LHCN-M2 (cell line): Measurements from ENCODE around the gene CD58. TPM values are rescaled to one million over a fixed set of nuclear protein-coding genes. Genes with fewer than 3 reads are reported as not detected.
A peak's percentile ranks its signal among the peaks of the same experiment; 100 is the strongest.
"Not testable (repeated sequence)": the region's sequence is repeated elsewhere in the genome, so short reads cannot be mapped to it uniquely, and the experiment has no call there.

ENCODE experiments used
- DNase-seq: peaks from one replicate; pipeline ENCODE4 v3.0.0-alpha.2; 2012; ENCODE audit warnings: low read depth
- total RNA-seq: library from RNA; depleted of rRNA; stranded (reverse); fragments of >200 nt; gene quantifications from 2 replicates; pipeline ENCODE4 v1.2.3, GENCODE V29; 2014

Gene CD58
- total RNA-seq, 1 experiment from 2014 or later, result 13.8 TPM

DNA sequence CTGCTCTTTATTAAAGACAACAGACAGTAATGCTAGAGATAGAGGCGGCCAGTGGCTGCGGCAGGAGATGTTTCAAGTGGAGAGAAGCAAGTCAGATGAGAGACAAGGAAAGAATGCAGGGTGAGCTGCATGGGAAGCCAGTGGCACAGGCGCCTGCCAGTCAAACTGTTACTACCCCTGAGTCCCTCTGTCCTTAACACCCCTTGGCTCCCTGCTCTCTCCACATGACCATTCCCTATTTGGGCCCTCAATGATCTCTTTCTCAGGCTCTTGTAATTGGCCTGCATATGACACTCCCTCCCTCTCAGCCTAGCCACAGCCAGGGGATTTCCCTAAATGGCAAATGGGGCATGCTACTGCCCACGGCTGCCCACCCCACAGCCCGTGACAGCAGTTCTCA is 22.6 kb upstream of the CD58 start:
- not testable (repeated sequence) for DNase-seq

DNA sequence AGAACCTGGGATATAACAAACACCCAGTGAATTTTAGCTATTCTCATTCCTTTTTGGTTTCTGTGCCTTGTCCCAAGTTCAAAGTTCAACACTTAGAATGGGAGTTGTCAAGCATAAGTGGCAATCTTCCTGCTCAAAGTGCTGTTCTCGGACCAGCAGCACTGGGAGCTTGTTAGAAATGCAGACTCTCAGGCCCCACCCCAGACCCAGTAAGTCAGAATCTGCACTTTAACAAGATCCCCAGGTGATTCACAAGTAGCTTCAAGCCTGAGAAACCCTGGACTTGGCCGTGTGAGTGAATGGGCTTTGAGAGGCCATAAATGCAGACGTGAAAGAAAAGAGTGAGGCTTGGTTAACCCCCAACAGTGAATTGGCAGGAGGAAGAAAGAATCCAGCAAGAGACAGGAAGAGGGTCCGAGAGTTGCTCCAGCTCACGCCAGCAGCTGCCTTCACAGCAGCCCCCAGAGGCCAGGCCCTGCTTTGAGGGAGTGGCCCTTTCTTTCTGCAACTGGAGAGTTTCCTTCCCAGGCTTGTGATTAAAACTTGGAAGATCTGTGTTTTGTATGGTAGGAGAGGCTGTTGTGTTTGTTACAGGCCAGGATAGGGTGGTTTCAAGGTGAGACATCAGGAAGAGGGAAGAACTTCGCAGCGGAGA is 21.3 kb upstream of the CD58 start:
- DNase-seq, result not testable (repeated sequence)

DNA sequence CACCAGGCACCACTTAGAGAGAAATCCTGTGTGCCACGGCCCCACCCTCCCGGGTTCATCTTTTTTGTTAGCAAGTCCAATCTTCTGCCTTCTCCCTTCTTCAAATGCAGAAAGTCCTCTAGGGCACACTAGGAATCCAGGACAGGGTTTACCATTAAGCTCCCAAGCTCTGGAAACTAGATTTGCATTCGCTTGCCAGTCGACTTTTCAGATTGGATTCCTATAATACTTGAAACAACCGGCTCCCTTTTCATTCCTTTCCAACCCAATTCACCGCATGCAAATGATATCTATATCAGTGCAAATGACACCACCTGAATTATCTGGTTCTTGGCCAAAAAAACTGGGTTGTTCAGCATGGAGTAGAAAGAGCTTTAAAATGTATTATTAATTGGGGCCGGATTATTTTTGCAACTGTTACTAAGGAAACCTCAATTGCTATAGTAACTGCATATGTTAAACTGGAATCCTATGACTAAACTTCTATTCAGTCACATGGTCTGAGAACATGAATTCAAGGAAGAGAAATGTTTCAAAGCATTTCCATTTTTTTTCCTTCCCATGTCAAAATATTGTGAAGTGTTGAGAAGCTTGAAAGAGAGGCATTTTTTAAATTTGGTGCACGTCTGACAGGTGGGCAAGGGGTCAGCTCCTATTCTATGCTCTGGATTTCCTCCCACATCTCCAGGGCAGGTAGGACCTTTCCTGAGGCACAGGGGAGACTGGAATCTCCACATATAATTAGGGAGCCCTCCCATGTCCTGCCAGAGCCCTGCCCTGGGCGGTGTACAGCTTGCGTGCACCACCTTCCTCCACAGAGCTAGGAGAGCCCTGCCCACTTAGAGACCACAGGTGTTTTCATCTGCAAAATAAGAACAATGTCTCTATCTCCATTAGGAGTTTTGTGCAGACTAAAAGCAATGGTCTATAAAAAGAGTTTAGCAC is 20.5 kb upstream of the CD58 start:
- peak; percentile 10 for DNase-seq

DNA sequence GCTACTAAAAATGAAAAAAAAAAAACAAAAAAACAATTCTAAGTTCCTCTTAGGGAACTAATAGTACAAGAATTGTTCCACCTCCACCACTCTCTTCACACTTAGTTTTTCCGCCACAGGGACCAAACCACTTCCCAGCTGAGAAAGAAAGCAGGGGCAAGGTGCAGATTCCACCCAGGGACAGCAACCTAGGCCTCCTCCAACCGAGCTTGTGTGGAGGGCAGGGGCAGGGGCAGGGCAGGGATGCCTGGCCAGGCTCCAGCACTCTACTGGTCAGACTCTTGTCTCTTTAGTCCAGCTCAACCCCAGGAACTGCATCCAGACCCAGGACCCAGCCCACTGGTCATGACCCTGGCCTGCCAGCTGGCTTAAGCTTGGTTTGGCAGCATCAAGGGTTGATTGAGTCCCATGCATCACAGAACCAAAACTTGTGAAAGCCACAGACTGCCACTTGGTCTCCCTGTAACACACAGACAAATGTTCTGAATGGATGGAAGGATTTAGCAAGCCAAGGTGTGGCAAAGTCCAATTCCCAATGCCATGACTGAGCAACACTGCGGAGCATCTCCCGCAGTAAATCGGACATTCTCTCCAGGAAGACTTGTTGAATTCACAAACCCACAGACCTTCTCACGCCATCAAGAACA is 19.7 kb upstream of the CD58 start:
- DNase-seq, result not testable (repeated sequence)

DNA sequence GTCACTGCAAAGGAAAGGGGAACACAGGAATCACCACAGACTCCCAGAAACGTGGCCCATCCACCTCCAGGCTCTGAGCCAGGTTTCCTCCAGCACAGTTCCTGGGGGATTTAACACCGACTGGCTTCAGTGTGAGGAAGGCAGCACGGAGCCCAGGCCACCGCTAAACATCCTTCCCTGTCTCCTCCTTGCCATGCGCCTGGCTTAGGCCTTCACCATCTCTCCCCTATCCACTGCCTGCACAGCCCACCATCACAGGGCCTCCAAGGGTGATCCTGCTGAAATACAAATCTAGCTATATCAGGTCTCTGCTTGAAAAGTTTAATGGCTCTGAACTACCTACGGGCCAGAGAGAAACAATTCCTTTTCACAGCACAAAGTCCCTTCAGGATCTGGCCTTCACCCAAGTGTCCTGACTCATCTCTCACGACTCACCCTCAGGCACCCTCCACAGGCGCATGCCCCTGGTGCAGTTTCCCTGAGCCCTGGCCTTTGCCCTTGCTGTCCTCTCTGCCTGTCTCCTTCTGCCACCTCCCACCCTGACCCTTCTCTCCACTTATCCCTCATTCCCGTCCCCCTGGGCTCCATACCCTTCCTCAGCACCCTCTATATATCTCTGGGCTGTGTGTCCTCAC is 18.4 kb upstream of the CD58 start:
- peak; percentile 42 for DNase-seq

DNA sequence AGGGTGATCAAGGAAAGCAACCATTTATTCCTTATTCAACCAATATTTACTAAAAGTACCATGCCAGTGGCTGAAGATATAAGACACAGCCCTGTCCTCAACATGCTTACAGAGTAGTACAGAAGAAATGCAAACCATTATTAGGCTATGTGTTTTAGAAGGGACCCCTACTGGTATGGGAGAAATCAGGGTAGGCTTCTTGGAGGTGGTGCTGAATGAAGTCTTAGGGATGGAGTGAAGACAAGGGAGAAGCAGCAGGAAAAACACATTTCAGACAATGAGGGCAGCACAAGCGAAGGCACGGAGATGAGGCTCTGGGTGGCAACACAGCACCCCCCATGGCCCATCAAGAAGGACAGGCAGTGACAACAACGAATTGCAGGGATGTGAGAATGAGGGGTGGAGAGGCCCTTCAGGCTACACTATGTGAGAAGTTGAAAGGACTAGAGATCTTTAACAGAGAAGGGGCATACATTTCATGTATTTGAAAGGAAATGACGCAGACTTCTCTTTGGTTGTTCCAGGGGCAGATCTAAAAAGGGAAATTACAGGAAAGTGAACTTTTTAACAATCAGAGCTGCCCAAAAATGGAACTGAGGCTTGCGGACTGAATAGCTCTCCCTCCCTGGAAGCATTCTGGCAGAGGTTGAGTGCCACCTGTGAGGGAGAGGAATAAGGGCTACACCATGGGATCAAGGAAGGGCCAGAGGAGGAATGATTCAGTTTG is 16.8 kb upstream of the CD58 start:
- DNase-seq, result no peak

DNA sequence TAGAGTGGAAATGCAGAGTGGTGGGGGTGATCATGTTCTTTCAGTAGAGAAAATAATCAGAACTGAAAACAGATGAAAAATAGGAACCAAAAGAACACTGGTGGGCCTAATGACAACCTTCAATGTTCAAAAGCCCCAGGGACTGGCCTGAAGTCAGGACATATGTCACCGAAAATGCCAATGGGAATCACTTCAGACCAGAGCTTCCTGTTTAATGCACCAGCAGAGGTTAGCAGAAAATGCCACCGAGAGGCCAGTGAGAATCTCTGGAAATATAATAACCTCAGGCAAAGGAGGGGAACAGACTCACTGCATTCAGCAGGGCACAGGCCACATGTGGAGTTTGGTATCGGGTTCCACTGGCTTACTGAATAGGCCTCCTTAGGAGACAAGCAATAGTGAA is 15.9 kb upstream of the CD58 start:
- peak; percentile 20 for DNase-seq

DNA sequence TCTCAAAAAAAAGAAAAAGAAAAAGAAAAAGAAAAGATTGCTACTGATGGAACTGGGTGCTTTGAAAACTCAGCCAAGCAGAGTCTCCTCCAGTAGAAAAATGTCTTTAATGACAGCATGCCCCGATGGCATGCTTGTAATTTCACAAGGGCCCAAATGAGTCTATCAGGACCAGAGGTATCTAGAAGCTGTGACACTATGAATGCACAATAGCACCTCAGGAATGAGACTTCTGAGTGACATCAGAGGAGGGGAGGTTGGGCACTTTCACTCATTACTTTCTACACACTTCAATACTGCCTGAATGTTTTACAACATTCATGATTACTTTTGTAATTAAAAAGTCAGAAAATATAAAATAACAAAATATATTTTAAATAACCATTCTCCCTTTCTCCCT is 15.1 kb upstream of the CD58 start:
- no peak for DNase-seq

DNA sequence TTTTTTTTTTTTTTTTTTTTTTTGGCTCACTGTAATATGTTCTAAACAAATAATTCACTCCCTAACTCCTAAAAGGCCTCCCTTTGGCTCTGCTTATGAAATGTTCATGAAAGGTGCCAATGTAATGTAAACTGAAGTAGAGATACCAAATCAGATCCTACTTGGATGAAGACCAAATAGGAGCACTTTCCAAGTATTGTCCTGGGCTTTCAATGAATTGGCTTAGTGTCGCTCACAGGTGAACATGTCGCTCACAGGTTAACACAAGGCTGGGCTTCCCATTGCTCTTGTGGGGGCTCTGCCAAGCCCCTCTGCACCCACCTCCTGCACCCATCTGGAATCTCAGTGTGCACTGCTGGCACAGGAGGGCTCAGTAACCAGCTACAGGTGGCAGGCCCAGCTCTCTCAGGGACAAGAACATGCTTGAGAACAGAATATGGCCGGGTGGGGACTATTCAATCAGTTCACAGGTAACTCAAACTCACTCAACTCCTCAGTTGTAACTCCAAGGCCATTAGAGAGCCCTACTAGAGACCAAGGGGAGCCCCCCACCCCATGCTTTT is 10.6 kb upstream of the CD58 start:
- DNase-seq, result no peak

DNA sequence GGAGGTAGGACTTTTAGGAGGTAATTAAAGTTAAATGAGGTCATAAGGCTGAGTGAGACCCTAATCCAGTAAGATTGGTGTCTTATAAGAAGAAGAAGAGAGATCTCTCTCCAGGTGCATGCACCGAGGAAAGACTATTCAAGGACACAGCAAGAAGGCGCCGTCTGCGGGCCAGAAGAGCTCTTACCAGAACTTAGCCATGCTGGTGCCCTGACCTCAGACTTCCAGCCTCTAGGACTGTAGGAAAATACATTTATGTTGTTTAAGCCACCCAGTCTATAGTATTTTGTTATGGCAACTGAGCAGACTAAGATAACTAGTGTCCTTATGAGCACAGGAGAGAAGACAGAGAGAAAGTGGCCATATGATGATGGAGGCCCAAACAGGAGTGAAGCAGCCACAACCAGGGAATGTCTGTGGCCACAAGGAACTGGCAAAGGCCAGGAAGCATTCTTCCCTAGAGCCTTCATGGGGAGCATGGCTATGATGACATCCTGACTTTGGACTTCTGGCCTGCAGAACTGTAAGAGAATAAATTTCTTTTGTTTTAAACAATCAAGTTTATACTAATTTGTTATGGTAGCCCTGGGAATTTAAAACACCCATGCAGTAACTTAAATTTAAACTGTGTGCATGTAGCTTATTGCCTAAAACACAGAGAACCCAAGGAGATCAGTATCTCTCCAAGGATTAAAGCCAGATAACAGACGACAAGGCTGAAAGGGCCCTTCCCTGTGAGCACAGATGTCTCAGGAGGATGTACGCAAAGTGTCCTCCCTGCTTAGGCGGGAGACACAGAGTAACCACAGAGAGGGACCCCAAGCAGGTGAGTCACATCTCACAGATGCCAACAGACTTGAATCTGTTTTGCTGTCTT is 9.9 kb upstream of the CD58 start:
- DNase-seq, result no peak

DNA sequence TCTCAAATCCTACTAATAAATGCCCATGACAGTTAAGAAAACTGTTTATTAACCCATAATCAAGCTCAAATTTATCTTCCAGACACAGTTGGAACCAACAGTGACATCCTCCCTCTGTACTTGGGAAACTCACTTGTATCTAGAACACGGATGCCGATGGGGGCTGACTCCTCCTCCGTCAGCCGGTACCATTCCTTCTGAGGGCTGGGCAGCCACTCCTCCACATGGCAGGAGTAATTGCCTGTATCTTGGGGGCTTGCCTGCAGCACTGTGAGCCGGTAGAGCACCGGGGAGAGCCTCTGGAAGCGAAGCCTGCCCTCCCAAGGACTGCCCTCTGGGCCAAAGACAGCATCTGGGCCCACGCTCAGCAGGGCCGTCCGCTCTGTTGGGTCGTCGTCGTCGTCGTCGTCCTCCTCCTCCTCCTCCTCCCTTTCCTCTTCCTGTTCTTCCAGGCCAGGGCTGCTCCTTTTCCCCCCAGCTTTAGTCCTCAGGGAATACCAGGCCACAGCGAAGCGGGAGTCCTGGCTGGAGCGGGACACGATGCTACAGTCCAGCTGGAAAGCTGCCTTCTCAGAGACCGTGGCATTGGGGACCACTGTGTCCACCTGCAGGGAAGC is 8.5 kb upstream of the CD58 start:
- no peak for DNase-seq

DNA sequence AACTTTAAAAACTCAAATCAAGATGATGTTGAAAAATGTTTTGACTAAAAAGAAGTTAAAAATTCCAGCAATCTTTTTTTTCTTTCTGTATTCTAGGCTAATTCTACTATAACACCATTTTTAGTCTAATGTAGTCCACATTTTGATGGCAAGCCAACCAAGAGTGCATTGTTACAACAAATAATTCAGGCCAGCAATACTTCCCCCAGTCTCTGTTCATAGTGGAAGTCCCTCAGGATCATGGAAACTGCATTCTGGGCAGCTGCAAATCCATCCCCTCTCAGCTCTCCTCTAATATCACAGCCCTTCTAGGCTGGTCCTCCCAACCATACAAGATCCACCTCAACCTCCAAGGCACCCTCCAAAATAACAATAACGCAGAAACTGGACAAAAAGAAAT is 7.8 kb upstream of the CD58 start:
- no peak for DNase-seq

DNA sequence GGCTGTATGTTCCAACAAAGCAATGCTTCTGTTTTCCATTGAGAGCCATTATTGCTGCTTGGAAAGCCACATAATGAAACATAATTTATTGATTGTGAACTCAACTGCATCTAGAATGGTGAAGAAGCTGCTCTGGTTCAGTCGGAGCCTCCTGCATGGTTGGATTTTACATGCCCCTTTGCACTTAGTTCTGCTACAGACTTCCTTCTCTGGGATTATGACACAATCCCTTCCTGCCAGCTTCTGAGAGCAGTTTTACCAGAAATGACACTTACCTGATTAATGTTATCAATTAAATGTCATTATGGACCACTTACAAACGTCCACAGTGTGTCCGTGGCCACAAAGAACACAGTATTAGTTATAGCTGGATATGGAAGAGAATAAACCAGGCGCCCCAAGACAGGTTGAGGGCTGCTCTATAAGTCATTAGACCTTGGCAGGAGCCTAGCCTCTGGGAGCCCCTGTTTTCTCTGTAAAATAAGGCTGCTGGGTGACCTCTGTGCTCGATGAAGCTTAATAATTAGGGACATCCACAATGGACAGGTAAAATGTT is 7.0 kb upstream of the CD58 start:
- no peak for DNase-seq

DNA sequence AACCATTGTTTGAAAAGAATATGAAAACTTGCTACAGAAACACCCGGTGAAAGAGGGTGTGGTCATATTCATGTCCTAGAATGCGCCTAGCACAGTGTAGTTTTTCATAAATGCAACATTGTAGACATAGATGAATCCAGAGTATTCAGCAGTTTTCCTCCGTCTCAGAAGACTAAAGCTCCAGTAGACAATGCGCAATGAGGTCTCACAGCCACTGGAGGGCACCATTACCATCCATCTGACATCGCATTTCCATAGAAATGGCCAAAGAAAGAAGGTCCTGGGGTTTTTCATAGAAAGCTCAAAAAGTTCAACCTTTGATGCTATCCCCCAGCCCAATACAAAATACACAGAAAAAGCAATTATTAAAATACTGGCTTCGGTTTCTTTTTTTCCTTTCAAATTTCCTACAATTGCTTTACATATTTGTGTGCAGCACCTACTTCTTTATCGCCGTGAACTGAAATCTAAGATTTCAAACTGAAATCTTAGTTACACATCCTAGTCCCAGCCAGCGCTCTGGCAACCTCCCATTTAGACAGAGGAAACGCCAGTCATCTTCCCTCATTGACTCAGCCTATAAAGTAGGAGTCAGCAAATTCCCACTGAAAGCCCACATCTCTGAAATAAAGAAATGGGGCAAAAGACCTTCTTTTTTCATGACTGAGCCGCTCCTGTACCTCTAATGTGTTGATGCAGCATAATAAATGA is 3.9 kb upstream of the CD58 start:
- peak; percentile 58 for DNase-seq

DNA sequence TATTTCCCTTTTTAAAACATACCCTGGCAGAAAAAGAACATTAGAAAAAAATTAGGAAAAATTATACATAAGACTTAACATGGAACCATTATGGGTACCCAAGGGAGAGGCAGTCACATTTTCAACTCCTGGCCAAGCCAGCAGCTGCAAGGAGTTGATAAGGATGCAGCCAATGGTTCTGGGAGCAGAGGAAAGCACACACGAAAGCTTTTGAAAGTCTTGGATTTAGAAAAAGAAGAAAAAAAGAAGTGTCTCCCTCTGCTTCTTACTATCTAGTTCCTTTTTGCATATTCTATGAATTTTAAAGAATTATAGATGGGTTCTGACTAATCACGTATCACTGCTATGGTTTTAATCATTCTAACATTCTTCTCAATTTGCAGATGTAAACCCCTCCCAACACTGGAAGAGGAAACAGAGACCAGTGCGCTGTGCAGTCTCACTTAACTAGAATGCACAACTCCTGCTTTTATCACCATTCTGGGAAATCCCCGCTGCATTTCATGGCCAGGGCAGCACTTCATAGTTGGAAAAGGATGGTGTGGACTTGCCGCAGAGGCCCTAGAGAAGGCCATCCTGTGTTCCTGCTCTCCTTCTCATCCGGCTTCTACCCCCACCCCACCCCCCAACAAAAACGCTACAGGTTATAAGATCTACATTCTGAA is 2.7 kb upstream of the CD58 start:
- no peak for DNase-seq

DNA sequence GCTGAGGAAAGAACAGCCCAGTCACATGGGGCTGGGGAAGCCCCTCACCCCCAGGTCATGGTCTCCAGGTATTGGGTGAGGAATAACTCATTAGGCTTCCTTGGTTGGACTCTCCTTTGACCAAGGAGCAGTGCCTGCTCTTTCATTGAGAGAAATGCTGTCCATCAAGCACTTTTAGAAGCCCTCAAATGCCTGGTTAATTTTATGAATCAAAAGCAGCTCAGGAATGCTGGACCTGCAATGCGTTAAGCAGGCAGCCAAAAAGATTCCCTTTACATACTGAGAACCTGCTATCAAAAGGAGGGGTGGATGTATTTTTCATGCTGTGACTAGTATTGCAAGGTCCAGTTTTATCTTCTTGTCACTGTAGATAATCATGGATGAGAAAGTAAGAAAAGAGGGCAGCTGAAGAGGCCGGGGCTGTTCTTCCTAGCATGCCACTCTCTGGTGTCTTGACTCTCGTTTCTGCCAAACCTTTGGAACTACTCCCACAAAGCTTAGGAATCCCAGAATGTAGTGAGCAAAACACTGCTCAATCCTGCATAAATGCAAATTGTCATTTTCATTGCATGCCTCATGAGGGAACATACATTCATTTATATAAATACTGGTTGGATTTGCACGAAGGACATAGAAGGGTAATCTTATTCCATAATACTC is 2.1 kb upstream of the CD58 start:
- no peak for DNase-seq

DNA sequence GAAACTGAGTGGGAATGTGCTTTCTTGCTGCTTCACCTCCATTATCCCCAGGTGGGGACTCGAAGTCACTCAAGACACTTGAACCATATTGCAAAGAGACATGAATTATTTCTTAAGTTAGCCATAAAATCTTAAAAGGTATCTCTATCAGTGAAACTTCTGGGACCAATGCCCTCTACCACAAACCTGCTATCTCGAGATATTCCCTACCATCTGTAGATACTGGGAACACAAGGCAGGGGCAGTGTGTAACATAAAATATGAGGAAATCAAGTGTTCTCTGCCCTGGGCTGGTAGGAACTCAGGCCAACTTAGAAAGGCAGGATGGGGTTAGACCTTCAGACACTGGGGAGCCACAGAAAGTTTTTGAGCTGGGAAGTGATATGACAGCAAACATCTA is 1.3 kb upstream of the CD58 start:
- DNase-seq, result no peak
